ENCODE results near the gene SLC35D3.
"Not testable (repeated sequence)": the region's sequence is repeated elsewhere in the genome, so short reads cannot be mapped to it uniquely, and the experiment has no call there.

The SLC35D3 gene

GRCh38 chr6:136967876-136968752 is 46.0 kb downstream of the SLC35D3 start:
- peak; percentile 37; the same call in 1 of the 2 replicates for TF ChIP-seq CTCF (IDR thresholded peaks at IDR 0.05; ENCODE audit: low read depth, low read length)
- H3K4me3 ChIP-seq (ENCODE audit: low read depth, low read length): no peak overlapping the region

- no peak for TF ChIP-seq CTCF (IDR thresholded peaks at IDR 0.05; ENCODE audit: low read depth, low read length)
- no peak overlapping the region for H3K4me3 ChIP-seq (ENCODE audit: low read depth, low read length)
Measured at GRCh38 chr6:136968837-136969236, 46.7 kb downstream of the SLC35D3 start.

- no peak for TF ChIP-seq CTCF (IDR thresholded peaks at IDR 0.05; ENCODE audit: low read depth, low read length)
Measured at GRCh38 chr6:136969433-136969832, 47.3 kb downstream of the SLC35D3 start.

GRCh38 chr6:136969930-136970329 is 47.8 kb downstream of the SLC35D3 start:
- no peak overlapping the region for H3K4me3 ChIP-seq (ENCODE audit: low read depth, low read length)
- TF ChIP-seq CTCF (IDR thresholded peaks at IDR 0.05; ENCODE audit: low read depth, low read length): no peak

More at GRCh38 chr6:136969433-136969832, 47.3 kb downstream of the SLC35D3 start:
- no peak overlapping the region for H3K4me3 ChIP-seq (ENCODE audit: low read depth, low read length)

GRCh38 chr6:136971609-136972008 is 49.5 kb downstream of the SLC35D3 start:
- no peak for TF ChIP-seq CTCF (IDR thresholded peaks at IDR 0.05; ENCODE audit: low read depth, low read length)
- no peak overlapping the region for H3K4me3 ChIP-seq (ENCODE audit: low read depth, low read length)

GRCh38 chr6:136973781-136974180 is 51.7 kb downstream of the SLC35D3 start:
- H3K4me3 ChIP-seq (ENCODE audit: low read depth, low read length): not testable (repeated sequence)
